Measurements from ENCODE around the gene AFDN. TPM values are rescaled to one million over a fixed set of nuclear protein-coding genes. Genes with fewer than 3 reads are reported as not detected.

Gene AFDN
- total and polyA plus RNA-seq, 2 of the 8 experiments (the other 6 are each of a cell fraction or from before 2014, with no cell fraction given), result 53.4 to 192 TPM

DNA sequence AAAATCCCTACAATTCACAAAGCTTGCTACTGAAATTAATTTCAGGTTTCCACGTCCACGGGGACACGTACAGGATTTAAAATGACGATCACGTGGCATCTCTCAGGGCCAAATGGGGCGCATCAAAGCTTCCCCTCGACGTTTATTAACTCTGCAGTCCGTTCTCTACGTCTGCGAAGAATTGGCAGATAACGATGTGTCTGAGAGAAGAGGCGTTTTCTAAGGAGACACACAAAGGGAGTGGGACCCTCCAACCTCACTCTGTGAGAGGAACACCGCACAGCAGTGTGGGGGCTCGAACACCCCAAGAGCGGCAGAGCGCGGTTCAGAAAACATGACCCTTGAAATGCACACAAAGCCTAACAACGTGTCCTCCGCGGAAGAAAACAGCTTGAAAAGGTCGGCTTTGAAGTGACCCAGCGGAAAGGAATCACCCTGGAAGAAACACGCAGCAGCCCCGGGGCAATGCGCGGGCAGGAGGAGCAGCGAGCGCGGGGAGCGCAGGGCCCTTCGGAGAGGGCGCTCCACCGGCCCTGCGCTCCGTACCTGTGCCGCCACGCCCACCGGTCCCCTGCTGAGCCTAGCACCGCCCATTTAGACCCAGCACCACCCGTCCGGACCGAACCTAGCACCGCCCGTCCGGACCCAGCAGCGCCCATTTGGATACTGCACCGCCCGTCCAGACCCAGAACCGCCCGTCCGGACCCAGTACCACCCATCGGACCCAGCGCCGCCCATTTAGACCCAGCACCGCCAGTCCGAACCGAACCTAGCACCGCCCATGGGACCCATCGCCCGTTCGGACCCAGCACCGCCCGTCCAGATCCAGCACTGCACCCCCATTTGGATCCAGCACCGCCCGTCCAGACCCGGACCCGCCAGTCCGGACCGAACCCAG, 1.1 kb upstream of the AFDN start (continued):
- TF ChIP-seq RXRA (IDR thresholded peaks at IDR 0.05; ENCODE audit: insufficient read depth, low read depth, low read length) (no peak), CBX5 (IDR thresholded peaks at IDR 0.05; ENCODE audit: low read depth, low read length) (no peak), TCF12 (IDR thresholded peaks at IDR 0.05; ENCODE audit: low read depth, low read length) (no peak), YY1 (IDR thresholded peaks at IDR 0.05; ENCODE audit: low read depth, low read length) (no peak), MAFK (IDR thresholded peaks at IDR 0.05; ENCODE audit: low read depth, low read length) (no peak), SIX5 (IDR thresholded peaks at IDR 0.05; ENCODE audit: low read depth, low read length) (no peak), BACH1 (IDR thresholded peaks at IDR 0.05; ENCODE audit: low read length) (0 out of 2 replicates have a peak, but pooled peaks have one; percentile 7), CTBP2 (IDR thresholded peaks at IDR 0.05; ENCODE audit: borderline replicate concordance, insufficient read depth, insufficient read length, low read length) (no peak), EGR1 (IDR thresholded peaks at IDR 0.05; ENCODE audit: borderline replicate concordance, low read depth, low read length) (no peak), POLR2AphosphoS5 (IDR thresholded peaks at IDR 0.05; ENCODE audit: low read depth, low read length) (no peak), KDM5A (IDR thresholded peaks at IDR 0.05; ENCODE audit: low read length) (no peak), CHD2 (IDR thresholded peaks at IDR 0.05; ENCODE audit: low read length) (no peak), JUN (IDR thresholded peaks at IDR 0.05; ENCODE audit: low read depth, low read length) (no peak), EZH2 (IDR thresholded peaks at IDR 0.05; ENCODE audit: low read depth, low read length, severe bottlenecking) (no peak), ASH2L (IDR thresholded peaks at IDR 0.05; ENCODE audit: low read length) (peak; percentile 82), FOSL1 (IDR thresholded peaks at IDR 0.05; ENCODE audit: insufficient read depth, low read depth, low read length) (no peak), TEAD4 (IDR thresholded peaks at IDR 0.05; ENCODE audit: low read depth, low read length) (no peak)
- TF ChIP-seq, protein P1, sequence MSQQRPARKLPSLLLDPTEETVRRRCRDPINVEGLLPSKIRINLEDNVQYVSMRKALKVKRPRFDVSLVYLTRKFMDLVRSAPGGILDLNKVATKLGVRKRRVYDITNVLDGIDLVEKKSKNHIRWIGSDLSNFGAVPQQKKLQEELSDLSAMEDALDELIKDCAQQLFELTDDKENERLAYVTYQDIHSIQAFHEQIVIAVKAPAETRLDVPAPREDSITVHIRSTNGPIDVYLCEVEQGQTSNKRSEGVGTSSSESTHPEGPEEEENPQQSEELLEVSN (IDR thresholded peaks at IDR 0.05), result peak; percentile 32; the same call in 1 of the 2 replicates
- TF ChIP-seq, protein P2, sequence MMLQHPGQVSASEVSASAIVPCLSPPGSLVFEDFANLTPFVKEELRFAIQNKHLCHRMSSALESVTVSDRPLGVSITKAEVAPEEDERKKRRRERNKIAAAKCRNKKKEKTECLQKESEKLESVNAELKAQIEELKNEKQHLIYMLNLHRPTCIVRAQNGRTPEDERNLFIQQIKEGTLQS (IDR thresholded peaks at IDR 0.05; ENCODE audit: insufficient read depth, low read depth, low read length), result no peak

Measured in H1 (cell line).